ENCODE measurements around the gene CHAT.

The CHAT gene

GRCh38 chr10:49647985-49648795, 34.4 kb downstream of the CHAT start:
- Histone ChIP-seq H3K27ac (ENCODE audit: extremely low read depth, low read depth, low read length) (no peak overlapping the region), H3K4me3 (ENCODE audit: low read depth, low read length) (no peak overlapping the region), H3K9me3 (ENCODE audit: control insufficient read depth, insufficient read depth, low read depth, low read length) (no peaks in the 10 kb centered on the region), H3K4me1 (ENCODE audit: control insufficient read depth, insufficient read depth, low read length) (no peaks in the 10 kb centered on the region), H3K36me3 (ENCODE audit: control insufficient read depth in 2 of 2, insufficient read depth in 1 of 2, low read length in 2 of 2) (no peaks in the 10 kb centered on the region)
- CTCF ChIA-PET, result no interaction called here
- TF ChIP-seq ZNF26 (tag by site-specific recombination; IDR thresholded peaks at IDR 0.05) (no peak), ZNF704 (tag by site-specific recombination; IDR thresholded peaks at IDR 0.05) (no peak), ATF2 (tag by site-specific recombination; IDR thresholded peaks at IDR 0.05; ENCODE audit: low read depth) (no peak), ZNF549 (tag by site-specific recombination; IDR thresholded peaks at IDR 0.05) (no peak), PRDM6 (tag by site-specific recombination; IDR thresholded peaks at IDR 0.05) (no peak), ZNF155 (tag by site-specific recombination; IDR thresholded peaks at IDR 0.05) (no peak), SP7 (tag by site-specific recombination; IDR thresholded peaks at IDR 0.05) (no peak), ZNF692 (tag by site-specific recombination; IDR thresholded peaks at IDR 0.05) (no peak), ZNF24 (tag by site-specific recombination; IDR thresholded peaks at IDR 0.05) (no peak), ZNF623 (tag by site-specific recombination; IDR thresholded peaks at IDR 0.05) (no peak), ZNF654 (tag by site-specific recombination; IDR thresholded peaks at IDR 0.05; ENCODE audit: low read depth) (no peak), ZSCAN18 (tag by site-specific recombination; IDR thresholded peaks at IDR 0.05) (no peak), ZBTB8A (tag by site-specific recombination; IDR thresholded peaks at IDR 0.05) (no peak), ZNF510 (tag by site-specific recombination; IDR thresholded peaks at IDR 0.05; ENCODE audit: insufficient replicate concordance) (no peak), ZFP3 (tag by site-specific recombination; IDR thresholded peaks at IDR 0.05; ENCODE audit: low read depth) (no peak), ZIC2 (tag by site-specific recombination; IDR thresholded peaks at IDR 0.05) (no peak), ZNF2 (tag by site-specific recombination; IDR thresholded peaks at IDR 0.05) (no peak), MEIS1 (CRISPR knock-in tag; IDR thresholded peaks at IDR 0.05; ENCODE audit: borderline replicate concordance) (no peak), SCRT2 (tag by site-specific recombination; IDR thresholded peaks at IDR 0.05) (no peak)
- POLR2A ChIA-PET, result no interaction called here
